H9 (cell line): ENCODE results near the gene AKR1C8. TPM values are rescaled to one million over a fixed set of nuclear protein-coding genes. Genes with fewer than 3 reads are reported as not detected.

Experiments
- DNase-seq: peaks from one replicate; pipeline ENCODE4 v3.0.0-alpha.2; 2017
- H2AFZ ChIP-seq: one replicate; pipeline ENCODE4 v1.6.1; 2013; ENCODE audit warnings: mild to moderate bottlenecking, low read length, control low read depth, moderate library complexity
- H2AK5ac ChIP-seq: 2 replicates; pipeline ENCODE4 v1.6.1; 2013; ENCODE audit warnings: low read length, control low read depth, mixed read lengths; ENCODE audit not compliant: insufficient read length
- H2BK120ac ChIP-seq: one replicate; pipeline ENCODE4 v1.6.1; 2013; ENCODE audit warnings: low read depth, mild to moderate bottlenecking, low read length, control low read depth, inconsistent platforms; ENCODE audit not compliant: poor library complexity, severe bottlenecking
- H2BK12ac ChIP-seq: 2 replicates; pipeline ENCODE4 v1.6.1; 2013; ENCODE audit warnings: low read length, control low read depth, mixed read lengths, low read depth; ENCODE audit not compliant: insufficient read length
- H2BK15ac ChIP-seq: 2 replicates; pipeline ENCODE4 v1.6.1; 2013; ENCODE audit warnings: low read depth, low read length, control low read depth
- H2BK20ac ChIP-seq: one replicate; pipeline ENCODE4 v1.6.1; 2013; ENCODE audit warnings: low read depth, mild to moderate bottlenecking, low read length, control low read depth, inconsistent platforms; ENCODE audit not compliant: poor library complexity, severe bottlenecking
- H2BK5ac ChIP-seq: 2 replicates; pipeline ENCODE4 v1.6.1; 2013; ENCODE audit warnings: low read length, control low read depth, mixed read lengths; ENCODE audit not compliant: insufficient read length
- H3K14ac ChIP-seq: 2 replicates; pipeline ENCODE4 v1.6.1; 2013; ENCODE audit warnings: low read length, control low read depth; ENCODE audit not compliant: insufficient read depth
- H3K18ac ChIP-seq: 2 replicates; pipeline ENCODE4 v1.6.1; 2013; ENCODE audit warnings: low read depth, mild to moderate bottlenecking, mixed read lengths, low read length, control low read depth; ENCODE audit not compliant: insufficient read length
- H3K23ac ChIP-seq: 2 replicates; pipeline ENCODE4 v1.6.1; 2013; ENCODE audit warnings: low read length, control low read depth, mixed read lengths, low read depth; ENCODE audit not compliant: insufficient read length
- H3K23me2 ChIP-seq: 2 replicates; pipeline ENCODE4 v1.6.1; 2013; ENCODE audit warnings: low read depth, mild to moderate bottlenecking, mixed read lengths, low read length, control low read depth; ENCODE audit not compliant: insufficient read length, poor library complexity, severe bottlenecking
- H3K27ac ChIP-seq: 2 replicates; pipeline ENCODE4 v1.5.1; 2013; ENCODE audit warnings: low read length, control low read depth, mixed read lengths, low read depth; ENCODE audit not compliant: insufficient read length
- H3K27me3 ChIP-seq: 2 replicates; pipeline ENCODE4 v1.6.1; 2013; ENCODE audit warnings: low read length, control low read depth, inconsistent platforms; ENCODE audit not compliant: insufficient read depth
- H3K4ac ChIP-seq: 2 replicates; pipeline ENCODE4 v1.6.1; 2013; ENCODE audit warnings: low read depth, mild to moderate bottlenecking, control low read depth, inconsistent platforms, low read length, moderate library complexity
- H3K4me1 ChIP-seq: 2 replicates; pipeline ENCODE4 v1.6.1; 2013; ENCODE audit warnings: low read length, control low read depth, inconsistent platforms; ENCODE audit not compliant: insufficient read depth
- H3K4me2 ChIP-seq: 2 replicates; pipeline ENCODE4 v1.6.1; 2013; ENCODE audit warnings: low read length, control low read depth, mixed read lengths; ENCODE audit not compliant: insufficient read length, insufficient read depth
- H3K56ac ChIP-seq: 2 replicates; pipeline ENCODE4 v1.6.1; 2013; ENCODE audit warnings: low read depth, mild to moderate bottlenecking, mixed read lengths, low read length, control low read depth; ENCODE audit not compliant: insufficient read length
- H3K79me1 ChIP-seq: 2 replicates; pipeline ENCODE4 v1.6.1; 2013; ENCODE audit warnings: low read depth, mild to moderate bottlenecking, moderate library complexity, low read length, control low read depth, inconsistent platforms; ENCODE audit not compliant: insufficient read depth, poor library complexity, severe bottlenecking
- H3K79me2 ChIP-seq: 2 replicates; pipeline ENCODE4 v1.6.1; 2013; ENCODE audit warnings: low read length, control low read depth, inconsistent platforms; ENCODE audit not compliant: insufficient read depth
- H3K9ac ChIP-seq: 2 replicates; pipeline ENCODE4 v1.6.1; 2013; ENCODE audit warnings: low read length, control low read depth, mixed read lengths; ENCODE audit not compliant: insufficient read length; ENCODE audit errors: extremely low read depth
- H3K9me3 ChIP-seq: one replicate; pipeline ENCODE4 v1.6.1; 2013; ENCODE audit warnings: low read depth, low read length, inconsistent platforms; ENCODE audit not compliant: control insufficient read depth
- H3T11ph ChIP-seq: one replicate; pipeline ENCODE4 v1.6.1; 2013; ENCODE audit warnings: mild to moderate bottlenecking, low read length, control low read depth, inconsistent platforms
- H4K20me1 ChIP-seq: one replicate; pipeline ENCODE4 v1.6.1; 2013; ENCODE audit not compliant: control insufficient read depth, insufficient read length, insufficient read depth
- H4K5ac ChIP-seq: 2 replicates; pipeline ENCODE4 v1.6.1; 2013; ENCODE audit warnings: low read depth, mild to moderate bottlenecking, mixed read lengths, low read length, control low read depth; ENCODE audit not compliant: insufficient read length
- H4K8ac ChIP-seq: replicated peaks from 2 replicates; pipeline ENCODE4 v1.6.1; 2013; ENCODE audit warnings: low read length, control low read depth, mixed read lengths, low read depth; ENCODE audit not compliant: insufficient read length
- H4K91ac ChIP-seq: 2 replicates; pipeline ENCODE4 v1.6.1; 2013; ENCODE audit warnings: low read depth, mild to moderate bottlenecking, moderate library complexity, mixed read lengths, low read length, control low read depth; ENCODE audit not compliant: insufficient read length
- H3K27ac Mint-ChIP-seq, 3 experiments: 2 replicates in 2 of 3; 3 replicates in 1 of 3; pipeline ENCODE4 v1.8.0; 2020 to 2021; ENCODE audit warnings: mixed read lengths in 3 of 3, mild to moderate bottlenecking in 1 of 3, moderate library complexity in 1 of 3
- H3K27me3 Mint-ChIP-seq: 2 replicates; pipeline ENCODE4 v1.8.0; 2021; ENCODE audit warnings: low read depth, mild to moderate bottlenecking, moderate library complexity, mixed read lengths
- H3K36me3 Mint-ChIP-seq, 3 experiments: 2 replicates in 2 of 3; 3 replicates in 1 of 3; pipeline ENCODE4 v1.8.0; 2020 to 2021; ENCODE audit warnings: low read depth in 3 of 3, mixed read lengths in 3 of 3; ENCODE audit not compliant: insufficient read depth in 1 of 3
- H3K4me1 Mint-ChIP-seq, 2 experiments: 2 replicates each; pipeline ENCODE4 v1.8.0; 2020; ENCODE audit warnings: mixed read lengths in 2 of 2
- H3K4me3 Mint-ChIP-seq, 2 experiments: 2 replicates in 1 of 2; 3 replicates in 1 of 2; pipeline ENCODE4 v1.8.0; 2020 to 2021; ENCODE audit warnings: mild to moderate bottlenecking in 2 of 2, mixed read lengths in 2 of 2, moderate library complexity in 1 of 2
- H3K9me3 Mint-ChIP-seq, 2 experiments: 2 replicates in 1 of 2; 3 replicates in 1 of 2; pipeline ENCODE4 v1.8.0; 2020; ENCODE audit warnings: mild to moderate bottlenecking in 2 of 2, mixed read lengths in 2 of 2, moderate library complexity in 1 of 2
- WGBS: extraction: QIAGEN DNeasy Blood & Tissue Kit; methylation state at CpG from one replicate; pipeline ENCODE4 v1.1.7; 2013; ENCODE audit warnings: missing lambda C conversion rate, low lambda C conversion rate, mixed read lengths; ENCODE audit not compliant: insufficient read length; ENCODE audit errors: extremely low coverage; 5-methylcytosine and 5-hydroxymethylcytosine counted together
- total RNA-seq: library from RNA; stranded (reverse); gene quantifications from 2 replicates; pipeline ENCODE4 v1.2.1, GENCODE V29; 2021
- TF ChIP-seq, protein P1 (sequence below): fragments of 200-600 bp; sonication (generic); conservative IDR thresholded peaks from 3 replicates; pipeline ENCODE4 v1.8.0; 2021; ENCODE audit warnings: antibody characterized with exemption, mild to moderate bottlenecking

Gene AKR1C8
- total RNA-seq, 1 experiment from 2014 or later = not detected

DNA sequence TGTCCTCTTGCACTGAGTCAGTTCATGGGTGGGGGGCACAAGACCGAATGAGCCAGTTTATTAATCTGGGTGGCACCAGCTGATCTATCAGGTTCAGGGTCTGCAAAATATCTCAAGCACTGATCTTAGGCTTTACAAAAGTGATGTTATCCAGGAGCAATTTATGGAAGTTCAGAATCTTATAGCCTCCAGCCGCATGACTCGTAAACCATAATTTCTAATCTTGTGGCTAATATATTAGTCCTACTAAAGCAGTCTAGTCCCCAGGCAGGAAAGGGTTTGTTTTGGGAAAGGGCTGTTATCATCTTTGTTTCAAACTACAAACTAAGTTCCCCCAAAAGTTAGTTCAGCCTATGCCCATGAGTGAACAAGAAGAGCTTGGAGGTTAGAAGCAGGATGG lies 33.9 kb downstream of the AKR1C8 start:
- Histone ChIP-seq H2BK15ac (no peak overlapping the region), H3K4ac (no peak overlapping the region), H2AFZ (no peak overlapping the region), H2BK5ac (no peak overlapping the region), H4K8ac (no peak overlapping the region), H3K9ac (no peak overlapping the region), H3K4me2 (no peak overlapping the region), H4K91ac (no peak overlapping the region), H2BK20ac (no peak overlapping the region), H3K79me1 (no peaks in the 10 kb centered on the region), H3K18ac (no peak overlapping the region), H3K9me3 (peaks cover 11% of the 10 kb centered on the region), H3T11ph (no peak overlapping the region), H3K27me3 (no peaks in the 10 kb centered on the region), H3K23ac (no peak overlapping the region), H2AK5ac (no peak overlapping the region), H2BK120ac (no peak overlapping the region), H3K14ac (no peak overlapping the region), H3K23me2 (no peaks in the 10 kb centered on the region), H2BK12ac (no peak overlapping the region), H3K56ac (no peak overlapping the region), H3K27ac (no peak overlapping the region), H3K4me1 (no peaks in the 10 kb centered on the region), H3K79me2 (no peaks in the 10 kb centered on the region), H4K20me1 (no peaks in the 10 kb centered on the region), H4K5ac (no peak overlapping the region)
- Mint-ChIP-seq H3K36me3 (peaks cover 0 to 23% (median 0%) of the 10 kb centered on the region in 3 experiments; a peak in 5 of 7 replicates), H3K9me3 (peaks cover 74 to 91% of the 10 kb centered on the region in 2 experiments), H3K27ac (no peak overlapping the region), H3K4me3 (no peak overlapping the region), H3K4me1 (no peaks in the 10 kb centered on the region), H3K27me3 (no peaks in the 10 kb centered on the region; the same call in 1 of the 2 replicates)
- no CpG with 5 or more reads among the region's 3 CpGs for WGBS
- TF ChIP-seq, protein P1, sequence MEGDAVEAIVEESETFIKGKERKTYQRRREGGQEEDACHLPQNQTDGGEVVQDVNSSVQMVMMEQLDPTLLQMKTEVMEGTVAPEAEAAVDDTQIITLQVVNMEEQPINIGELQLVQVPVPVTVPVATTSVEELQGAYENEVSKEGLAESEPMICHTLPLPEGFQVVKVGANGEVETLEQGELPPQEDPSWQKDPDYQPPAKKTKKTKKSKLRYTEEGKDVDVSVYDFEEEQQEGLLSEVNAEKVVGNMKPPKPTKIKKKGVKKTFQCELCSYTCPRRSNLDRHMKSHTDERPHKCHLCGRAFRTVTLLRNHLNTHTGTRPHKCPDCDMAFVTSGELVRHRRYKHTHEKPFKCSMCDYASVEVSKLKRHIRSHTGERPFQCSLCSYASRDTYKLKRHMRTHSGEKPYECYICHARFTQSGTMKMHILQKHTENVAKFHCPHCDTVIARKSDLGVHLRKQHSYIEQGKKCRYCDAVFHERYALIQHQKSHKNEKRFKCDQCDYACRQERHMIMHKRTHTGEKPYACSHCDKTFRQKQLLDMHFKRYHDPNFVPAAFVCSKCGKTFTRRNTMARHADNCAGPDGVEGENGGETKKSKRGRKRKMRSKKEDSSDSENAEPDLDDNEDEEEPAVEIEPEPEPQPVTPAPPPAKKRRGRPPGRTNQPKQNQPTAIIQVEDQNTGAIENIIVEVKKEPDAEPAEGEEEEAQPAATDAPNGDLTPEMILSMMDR = no peak
- DNase-seq = no peak
